Gastroesophageal sphincter (tissue), 4 donors: ENCODE measurements around the gene PLOD1. TPM values are rescaled to one million over a fixed set of nuclear protein-coding genes. Genes with fewer than 3 reads are reported as not detected.
A peak's percentile ranks its signal among the peaks of the same experiment; 100 is the strongest.

Experiments
- ATAC-seq: fragments of 150-250 bp; one replicate; pipeline ENCODE4 v1.9.1; 2016; ENCODE audit warnings: mild to moderate bottlenecking, moderate library complexity
- H3K27ac ChIP-seq, 4 donors: fragments of 200-600 bp; sonication (generic) in 3 of 4; 1 replicate in 3 of 4; 2 replicates in 1 of 4; pipeline ENCODE4 v1.5.1; 2016 to 2019
- H3K27me3 ChIP-seq: fragments of 200-600 bp; sonication (generic); one replicate; pipeline ENCODE4 v1.5.1; 2019
- H3K36me3 ChIP-seq, 2 donors: fragments of 200-600 bp; sonication (generic); one replicate each; pipeline ENCODE4 v1.5.1; 2019; ENCODE audit warnings: control low read depth in 1 of 2
- H3K4me1 ChIP-seq, 3 donors: fragments of 200-600 bp; sonication (generic); 1 replicate in 2 of 3; 2 replicates in 1 of 3; pipeline ENCODE4 v1.5.1; 2016 to 2019; ENCODE audit warnings: control low read depth in 2 of 3
- H3K4me3 ChIP-seq, 2 donors: fragments of 200-600 bp; sonication (generic); one replicate each; pipeline ENCODE4 v1.5.1; 2019; ENCODE audit warnings: mild to moderate bottlenecking in 1 of 2, moderate library complexity in 1 of 2
- H3K9me3 ChIP-seq, 3 donors: fragments of 200-600 bp; sonication (generic); one replicate each; pipeline ENCODE4 v1.5.1; 2017 to 2019; ENCODE audit warnings: control low read depth in 2 of 3
- EP300 ChIP-seq: sonication (generic); formaldehyde crosslinking; IDR thresholded peaks from one replicate; pipeline ENCODE4 v1.6.1; 2017; ENCODE audit warnings: antibody characterized with exemption, mild to moderate bottlenecking
- POLR2A ChIP-seq, 2 donors: fragments of 450-650 bp; IDR thresholded peaks; one replicate each; pipeline ENCODE4 v1.6.1; 2017; ENCODE audit warnings: antibody characterized with exemption in 2 of 2, mild to moderate bottlenecking in 2 of 2, moderate library complexity in 1 of 2
- POLR2AphosphoS5 ChIP-seq: sonication (generic); formaldehyde crosslinking; IDR thresholded peaks from one replicate; pipeline ENCODE4 v1.6.1; 2017; ENCODE audit warnings: antibody characterized with exemption
- WGBS, 2 donors: methylation state at CpG; one replicate each; pipeline ENCODE4 v1.1.5; 2018; ENCODE audit warnings: low coverage in 1 of 2; 5-methylcytosine and 5-hydroxymethylcytosine counted together
- total RNA-seq, 4 donors: library from RNA; depleted of rRNA; stranded (reverse); fragments of >200 nt; gene quantifications; one replicate each; pipeline ENCODE4 v1.1.0, GENCODE V29; 2016
- TF ChIP-seq, protein P1 (sequence below), 4 experiments: fragments of 200-600 bp in 2 of 4; fragments of 450-650 bp in 2 of 4; sonication (generic) in 1 of 4; IDR thresholded peaks; one replicate each; pipeline ENCODE4 v1.5.1; 2017 to 2019; ENCODE audit warnings: antibody characterized with exemption in 4 of 4, mild to moderate bottlenecking in 2 of 4, moderate library complexity in 2 of 4

Gene PLOD1
- total RNA-seq, 4 donors from 2014 or later: 66.5 to 125 (median 70.1) TPM

- no peaks in the 10 kb centered on the region for H3K4me1 ChIP-seq
- no peak for ATAC-seq
- WGBS, 2 donors: 68 to 83% methylated on average over 2 to 3 of the region's 16 CpGs
- TF ChIP-seq POLR2AphosphoS5 (no peak), EP300 (no peak), POLR2A (IDR thresholded peaks at IDR 0.05) (no peak)
- TF ChIP-seq, protein P1, sequence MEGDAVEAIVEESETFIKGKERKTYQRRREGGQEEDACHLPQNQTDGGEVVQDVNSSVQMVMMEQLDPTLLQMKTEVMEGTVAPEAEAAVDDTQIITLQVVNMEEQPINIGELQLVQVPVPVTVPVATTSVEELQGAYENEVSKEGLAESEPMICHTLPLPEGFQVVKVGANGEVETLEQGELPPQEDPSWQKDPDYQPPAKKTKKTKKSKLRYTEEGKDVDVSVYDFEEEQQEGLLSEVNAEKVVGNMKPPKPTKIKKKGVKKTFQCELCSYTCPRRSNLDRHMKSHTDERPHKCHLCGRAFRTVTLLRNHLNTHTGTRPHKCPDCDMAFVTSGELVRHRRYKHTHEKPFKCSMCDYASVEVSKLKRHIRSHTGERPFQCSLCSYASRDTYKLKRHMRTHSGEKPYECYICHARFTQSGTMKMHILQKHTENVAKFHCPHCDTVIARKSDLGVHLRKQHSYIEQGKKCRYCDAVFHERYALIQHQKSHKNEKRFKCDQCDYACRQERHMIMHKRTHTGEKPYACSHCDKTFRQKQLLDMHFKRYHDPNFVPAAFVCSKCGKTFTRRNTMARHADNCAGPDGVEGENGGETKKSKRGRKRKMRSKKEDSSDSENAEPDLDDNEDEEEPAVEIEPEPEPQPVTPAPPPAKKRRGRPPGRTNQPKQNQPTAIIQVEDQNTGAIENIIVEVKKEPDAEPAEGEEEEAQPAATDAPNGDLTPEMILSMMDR (IDR thresholded peaks at IDR 0.05): no peak
- peaks cover 0 to 88% of the 10 kb centered on the region in 2 donors for H3K36me3 ChIP-seq
- H3K27me3 ChIP-seq: no peaks in the 10 kb centered on the region
- H3K4me3 ChIP-seq: no peak overlapping the region
- H3K27ac ChIP-seq: peak overlapping the region in 1 of 4 donors; percentile 40
- no peaks in the 10 kb centered on the region for H3K9me3 ChIP-seq
Measured at GRCh38 chr1:12010746-12011570, 76.4 kb downstream of the PLOD1 start.

DNA sequence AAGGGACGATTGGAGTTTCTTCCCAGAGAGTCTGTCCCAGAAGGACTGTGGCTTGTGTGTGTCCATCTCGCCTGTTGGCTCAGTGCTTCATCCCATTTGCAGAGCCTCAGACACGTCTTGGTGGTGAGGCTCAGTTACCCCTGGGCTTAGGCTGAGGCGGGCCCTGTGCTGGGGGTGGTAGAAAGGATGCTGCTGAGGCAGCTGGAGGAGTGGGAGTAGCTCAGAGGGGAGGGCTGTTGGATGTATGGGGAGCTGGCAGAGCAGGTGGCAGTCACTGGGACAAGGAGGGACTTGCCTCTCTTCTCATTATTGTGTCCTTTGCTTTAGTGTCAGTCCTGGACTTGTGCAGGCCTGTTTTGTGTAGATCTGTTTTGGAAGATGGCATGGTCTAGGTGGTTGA, 77.5 kb downstream of the PLOD1 start:
- no peak overlapping the region for H3K4me3 ChIP-seq
- no peak for TF ChIP-seq EP300
- no peaks in the 10 kb centered on the region for H3K9me3 ChIP-seq
- H3K4me1 ChIP-seq: no peaks in the 10 kb centered on the region
- ATAC-seq: no peak
- H3K27me3 ChIP-seq: no peaks in the 10 kb centered on the region
- peak overlapping the region in 3 of 4 donors; percentile 1 to 40 (median 24) for H3K27ac ChIP-seq
- no CpG with 5 or more reads among the region's 4 CpGs for WGBS, 2 donors
- H3K36me3 ChIP-seq: peaks cover 0 to 78% of the 10 kb centered on the region in 2 donors

DNA sequence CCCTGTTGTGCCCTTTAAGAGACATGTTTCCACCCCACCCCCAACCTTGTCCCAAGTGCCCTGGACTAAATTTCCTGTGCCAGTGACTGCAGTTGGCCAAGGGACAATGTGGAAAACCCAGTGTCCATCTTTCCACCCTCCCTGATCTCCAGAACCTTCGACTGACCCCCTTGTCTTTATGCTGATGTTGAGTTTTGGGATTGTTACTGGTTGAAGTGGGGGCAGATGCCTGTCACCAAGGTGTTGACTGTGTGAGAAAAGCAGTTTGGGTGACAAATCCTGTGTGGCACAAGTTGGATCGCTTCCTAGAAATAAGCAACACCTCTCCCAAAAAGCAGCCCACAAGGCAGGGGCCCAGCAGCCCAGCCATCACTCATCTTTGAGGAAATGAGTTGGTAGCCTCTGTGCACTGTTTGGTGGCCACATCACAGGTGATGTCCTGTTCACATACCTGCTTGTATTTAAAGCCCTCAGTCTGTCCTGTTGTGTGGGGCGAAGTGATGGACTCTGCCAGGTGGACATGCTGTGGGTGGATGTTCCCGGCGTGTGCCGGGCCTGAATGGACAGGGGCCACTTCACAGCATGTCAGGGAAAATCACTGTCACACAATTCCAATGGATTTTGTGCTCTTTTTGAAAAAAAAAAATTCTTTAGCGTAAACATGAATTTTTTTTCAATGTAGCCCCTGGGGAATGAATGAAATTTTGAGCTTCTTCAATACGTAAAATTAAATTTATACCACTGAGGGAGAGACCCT, 78.2 kb downstream of the PLOD1 start:
- Histone ChIP-seq H3K27me3 (no peaks in the 10 kb centered on the region), H3K4me1 (no peaks in the 10 kb centered on the region), H3K9me3 (no peaks in the 10 kb centered on the region), H3K36me3 (peaks cover 0 to 70% of the 10 kb centered on the region in 2 donors), H3K4me3 (no peak overlapping the region), H3K27ac (peak overlapping the region in 1 of 4 donors; percentile 40)
- TF ChIP-seq, protein P1 (IDR thresholded peaks at IDR 0.05): no peak
- TF ChIP-seq POLR2AphosphoS5: no peak
- no peak for TF ChIP-seq POLR2A (IDR thresholded peaks at IDR 0.05)
- no peak for TF ChIP-seq EP300
- no peak for ATAC-seq
- 71 to 87% methylated on average over 2 to 8 of the region's 8 CpGs for WGBS, 2 donors

DNA sequence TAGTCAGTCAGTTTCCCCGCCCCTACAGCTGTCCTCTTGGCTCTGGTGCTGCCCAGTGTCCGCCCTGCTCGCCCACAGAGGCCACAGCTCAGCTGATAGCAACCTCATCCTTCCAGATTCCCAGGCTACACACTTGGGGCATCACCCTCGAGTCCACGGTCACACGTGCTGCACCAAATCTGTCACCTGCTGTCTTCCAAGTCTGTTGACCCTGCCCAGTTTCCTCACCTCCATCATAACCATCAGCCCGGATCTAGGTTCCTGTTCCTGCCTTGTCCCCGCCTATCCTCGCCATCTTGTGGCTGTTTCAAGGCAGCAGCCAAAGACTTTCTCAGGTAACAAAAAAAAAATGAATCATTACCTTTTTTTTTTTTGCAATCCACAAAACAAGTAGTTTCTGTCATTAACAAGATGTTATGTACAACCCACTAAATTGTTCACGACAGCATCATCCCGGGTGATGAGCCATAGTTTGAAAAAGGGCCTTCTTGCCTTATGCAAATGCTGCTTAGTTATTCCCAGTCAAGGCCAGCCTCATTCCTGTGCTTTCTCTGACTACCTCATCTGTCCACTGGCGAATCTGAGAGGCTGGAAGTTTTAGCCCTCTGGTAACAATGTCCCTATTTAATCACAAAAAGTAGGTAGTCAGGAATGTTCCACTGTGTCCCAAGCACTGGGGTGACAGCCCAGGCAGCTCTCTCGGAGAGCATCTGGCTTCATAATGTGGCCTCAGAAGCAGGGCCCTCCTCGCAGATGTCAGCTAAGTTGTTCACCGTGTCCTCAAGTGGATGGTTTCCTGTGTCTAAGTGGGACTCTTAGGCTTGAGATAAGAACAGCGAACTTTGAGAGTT, 79.8 kb downstream of the PLOD1 start:
- H3K27me3 ChIP-seq: no peaks in the 10 kb centered on the region
- peaks cover 0 to 54% of the 10 kb centered on the region in 2 donors for H3K36me3 ChIP-seq
- no peak for TF ChIP-seq EP300
- no peak overlapping the region for H3K4me3 ChIP-seq
- no peak for ATAC-seq
- H3K9me3 ChIP-seq: no peaks in the 10 kb centered on the region
- peaks cover 0 to 4% (median 0%) of the 10 kb centered on the region in 3 donors for H3K4me1 ChIP-seq
- 70 to 73% methylated on average over 9 to 16 of the region's 16 CpGs for WGBS, 2 donors
- H3K27ac ChIP-seq: peak overlapping the region in 3 of 4 donors; percentile 15 to 57 (median 55)

- Histone ChIP-seq H3K27me3 (no peaks in the 10 kb centered on the region), H3K4me1 (peaks cover 0 to 8% (median 0%) of the 10 kb centered on the region in 3 donors), H3K36me3 (peaks cover 0 to 47% of the 10 kb centered on the region in 2 donors), H3K4me3 (no peak overlapping the region), H3K27ac (peak overlapping the region in 3 of 4 donors; percentile 10 to 55 (median 15)), H3K9me3 (no peaks in the 10 kb centered on the region)
- no peak for ATAC-seq
- TF ChIP-seq POLR2A (IDR thresholded peaks at IDR 0.05) (no peak), POLR2AphosphoS5 (no peak), EP300 (no peak)
- TF ChIP-seq, protein P1 (IDR thresholded peaks at IDR 0.05): no peak
- 89 to 90% methylated on average over 4 to 9 of the region's 10 CpGs for WGBS, 2 donors
Measured at GRCh38 chr1:12015001-12015491, 80.5 kb downstream of the PLOD1 start.
